ENCODE results near the gene RTN1.

DNA sequence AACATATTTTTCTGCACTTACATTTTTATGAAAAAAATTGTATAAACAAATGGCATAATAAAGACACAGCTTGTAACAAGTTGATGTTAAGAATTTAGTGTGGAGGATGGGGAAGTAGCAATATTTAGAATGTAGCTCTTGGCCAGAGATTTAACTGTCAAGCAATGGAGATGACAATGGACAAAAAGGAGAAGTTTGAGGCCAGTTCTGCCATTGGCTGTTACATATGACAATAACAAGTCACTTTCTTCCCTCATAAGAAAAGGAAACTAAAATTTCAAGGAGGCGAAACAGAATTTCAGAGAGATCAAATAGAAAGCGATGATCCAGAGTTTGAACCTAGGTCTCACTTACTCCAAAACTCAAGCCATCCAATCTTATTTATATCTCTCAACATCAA lies 171.1 kb downstream of the RTN1 start:
- TF ChIP-seq GATA2 (IDR thresholded peaks at IDR 0.05; ENCODE audit: low read depth, low read length) (no peak), GATA3 (IDR thresholded peaks at IDR 0.05; ENCODE audit: low read depth, low read length) (no peak)
